Panc1 (cell line): ENCODE data around the gene SUV39H1.

ENCODE experiments used
- CTCF ChIP-seq: fragments of 450-650 bp; IDR thresholded peaks from 2 replicates; pipeline ENCODE4 v1.5.1; 2017; ENCODE audit warnings: mild to moderate bottlenecking
- TCF7L2 ChIP-seq: IDR thresholded peaks from 2 replicates; pipeline ENCODE4 v1.6.1; 2011; ENCODE audit warnings: mild to moderate bottlenecking, low read depth, low read length, inconsistent platforms

GRCh38 chrX:48736303-48736702 lies 39.8 kb downstream of the SUV39H1 start:
- no peak for TF ChIP-seq CTCF
- TF ChIP-seq TCF7L2, result no peak
